ENCODE data around the gene GPC5.

The GPC5 gene

GRCh38 chr13:92842145-92842544 is 1443.7 kb downstream of the GPC5 start:
- H3K27ac ChIP-seq: no peak overlapping the region
- no peak for TF ChIP-seq CTCF (conservative IDR thresholded peaks at IDR 0.05)

GRCh38 chr13:92843549-92843948 is 1445.1 kb downstream of the GPC5 start:
- H3K27ac ChIP-seq: no peak overlapping the region
- TF ChIP-seq CTCF (conservative IDR thresholded peaks at IDR 0.05): no peak

- no peak for TF ChIP-seq CTCF (conservative IDR thresholded peaks at IDR 0.05)
- H3K27ac ChIP-seq: no peak overlapping the region
Measured at GRCh38 chr13:92849381-92849780, 1451.0 kb downstream of the GPC5 start.

- no peak overlapping the region for H3K27ac ChIP-seq
- TF ChIP-seq CTCF (conservative IDR thresholded peaks at IDR 0.05): no peak
Measured at GRCh38 chr13:92864584-92865284, 1466.3 kb downstream of the GPC5 start.

- H3K27ac ChIP-seq: no peak overlapping the region
- no peak for TF ChIP-seq CTCF (conservative IDR thresholded peaks at IDR 0.05)
Measured at GRCh38 chr13:92873029-92873428, 1474.6 kb downstream of the GPC5 start.

- no peak for TF ChIP-seq CTCF (conservative IDR thresholded peaks at IDR 0.05)
- H3K27ac ChIP-seq: no peak overlapping the region
Measured at GRCh38 chr13:92886535-92887077, 1488.2 kb downstream of the GPC5 start.

GRCh38 chr13:92894447-92894846 is 1496.0 kb downstream of the GPC5 start:
- no peak overlapping the region for H3K27ac ChIP-seq
- no peak for TF ChIP-seq CTCF (conservative IDR thresholded peaks at IDR 0.05)
